NCI-H2081 (cell line): ENCODE data around the gene C12orf57.

Experiments used
- DNase-seq, 2 experiments: peaks; one replicate each; lab custom pipeline; 2025; lab: John Stamatoyannopoulos, UW

C12orf57 gene

GRCh38 chr12:6937481-6938352 is 6.1 kb upstream of the C12orf57 start:
- peak; percentile 95 to 97 for DNase-seq

GRCh38 chr12:6938353-6939190 is 5.2 kb upstream of the C12orf57 start:
- DNase-seq, result no peak

GRCh38 chr12:6939191-6939540 is 4.7 kb upstream of the C12orf57 start:
- no peak for DNase-seq

GRCh38 chr12:6941267-6941666 is 2.6 kb upstream of the C12orf57 start:
- DNase-seq, result no peak

- no peak for DNase-seq
Measured at GRCh38 chr12:6941782-6942181, 2.0 kb upstream of the C12orf57 start.

GRCh38 chr12:6942331-6942665 is 1.5 kb upstream of the C12orf57 start:
- no peak for DNase-seq

- peak; percentile 80 to 91 for DNase-seq
Measured at GRCh38 chr12:6943389-6943721, 467 bp upstream of the C12orf57 start.

- DNase-seq, result peak; percentile 92 to 95
Measured at GRCh38 chr12:6944381-6945186, 762 bp downstream of the C12orf57 start.

GRCh38 chr12:6945613-6946012 is 1.8 kb downstream of the C12orf57 start:
- DNase-seq, result no peak

GRCh38 chr12:6946033-6946919 is 2.5 kb downstream of the C12orf57 start:
- DNase-seq, result peak; percentile 97 to 98

- no peak for DNase-seq
Measured at GRCh38 chr12:6946920-6947374, 3.1 kb downstream of the C12orf57 start.

- no peak for DNase-seq
Measured at GRCh38 chr12:6947615-6948014, 3.8 kb downstream of the C12orf57 start.

- no peak for DNase-seq
Measured at GRCh38 chr12:6948873-6949594, 5.2 kb downstream of the C12orf57 start.

GRCh38 chr12:6950401-6950801 is 6.6 kb downstream of the C12orf57 start:
- DNase-seq, result no peak

- no peak for DNase-seq
Measured at GRCh38 chr12:6950811-6951540, 7.2 kb downstream of the C12orf57 start, which contains the start of gene PTPN6. PTPN6 (plus strand) TSS chr12:6951356; CDS start chr12:6951513, 157 bp downstream.

- DNase-seq, result no peak
Measured at GRCh38 chr12:6951551-6952120, 7.8 kb downstream of the C12orf57 start.

GRCh38 chr12:6952121-6952862 is 8.5 kb downstream of the C12orf57 start:
- DNase-seq, result no peak

- DNase-seq, result no peak
Measured at GRCh38 chr12:6952863-6953441, 9.1 kb downstream of the C12orf57 start.
